ENCODE data around the gene MALSU1.
"Not testable (repeated sequence)": the region's sequence is repeated elsewhere in the genome, so short reads cannot be mapped to it uniquely, and the experiment has no call there.

The MALSU1 gene

GRCh38 chr7:23285657-23286646, 13.2 kb upstream of the MALSU1 start:
- no peak for DNase-seq (ENCODE audit: low read depth)

DNA sequence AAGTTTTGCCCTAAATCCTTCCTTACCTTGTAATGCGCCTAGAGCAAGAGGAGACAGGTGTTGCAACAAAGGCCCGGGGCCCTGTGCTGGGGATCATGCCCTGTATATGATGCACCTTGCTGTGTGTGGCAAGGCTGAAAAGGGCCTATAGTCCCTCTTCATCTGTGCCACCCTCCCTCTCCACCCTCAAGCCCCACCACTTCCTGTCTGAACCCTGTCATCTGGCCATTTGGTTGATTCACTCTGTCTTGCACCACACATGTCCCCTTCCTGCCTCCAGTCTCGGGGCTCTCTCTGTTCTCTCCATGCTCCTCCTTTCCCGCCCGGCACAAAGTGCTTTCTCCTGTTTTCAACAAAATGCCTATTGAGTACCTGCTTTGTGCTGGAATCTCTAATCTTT, 11.5 kb upstream of the MALSU1 start:
- no peak for DNase-seq (ENCODE audit: low read depth)

- DNase-seq (ENCODE audit: low read depth): no peak
Observed at GRCh38 chr7:23290993-23291392, 8.1 kb upstream of the MALSU1 start.

DNA sequence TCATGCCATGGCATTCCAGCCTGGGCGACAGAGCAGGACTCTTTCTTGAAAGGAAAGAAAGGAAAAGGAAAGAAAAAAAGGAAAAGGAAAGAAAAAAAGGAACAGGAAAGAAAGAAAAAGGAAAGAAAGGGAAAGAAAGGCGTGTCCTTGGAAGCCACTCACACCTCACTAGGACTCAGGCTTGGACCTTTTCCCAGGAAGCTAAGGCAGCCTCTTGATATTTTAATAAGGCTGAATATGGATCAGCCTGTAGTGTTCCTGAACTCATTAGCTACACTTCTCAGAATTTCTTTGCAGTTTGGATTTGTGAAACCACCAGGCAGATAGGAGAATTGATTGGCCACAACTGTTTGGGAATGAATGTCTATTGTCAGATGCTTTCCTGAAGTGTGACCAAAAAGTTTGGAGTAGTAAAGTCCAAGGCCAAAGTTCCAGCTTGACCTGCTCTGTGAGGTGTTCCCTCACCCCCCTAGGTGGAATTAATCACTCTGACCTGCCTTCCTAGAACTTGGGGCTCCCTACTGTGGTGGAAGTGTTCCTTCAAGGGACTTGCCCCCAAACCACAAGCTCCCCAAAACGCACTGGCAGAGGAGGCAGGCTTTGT, 7.1 kb upstream of the MALSU1 start:
- DNase-seq (ENCODE audit: low read depth): no peak

GRCh38 chr7:23292623-23293022, 6.5 kb upstream of the MALSU1 start:
- DNase-seq (ENCODE audit: low read depth): no peak

DNA sequence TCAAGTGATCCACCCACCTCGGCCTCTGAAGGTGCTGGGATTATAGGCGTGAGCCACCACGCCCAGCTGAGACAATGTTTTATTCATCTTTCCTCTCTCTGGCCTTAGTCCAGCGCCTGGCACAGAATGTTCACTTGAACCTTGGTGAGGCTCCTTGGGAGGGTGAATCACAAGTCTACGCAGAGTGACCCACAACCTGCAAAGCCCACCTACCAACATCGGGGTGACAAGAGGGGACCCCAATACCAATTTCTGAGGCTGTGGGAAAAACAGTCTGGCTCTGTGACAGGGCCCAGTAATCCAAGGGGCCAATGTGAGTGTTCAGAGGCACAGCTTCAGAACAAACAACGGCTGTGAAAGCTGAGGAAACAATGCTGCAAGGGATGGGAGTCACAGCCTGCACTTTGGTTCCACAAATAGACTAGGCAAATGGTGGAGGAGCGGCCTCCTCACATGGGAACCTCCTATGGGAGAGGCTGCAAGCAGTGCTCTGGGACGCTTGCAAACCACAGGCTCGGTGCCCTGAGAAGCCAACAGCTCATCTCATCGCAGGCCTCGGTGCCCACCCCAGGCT, 5.6 kb upstream of the MALSU1 start:
- no peak for DNase-seq (ENCODE audit: low read depth)

GRCh38 chr7:23294549-23295400, 4.4 kb upstream of the MALSU1 start:
- no peak for DNase-seq (ENCODE audit: low read depth)

DNA sequence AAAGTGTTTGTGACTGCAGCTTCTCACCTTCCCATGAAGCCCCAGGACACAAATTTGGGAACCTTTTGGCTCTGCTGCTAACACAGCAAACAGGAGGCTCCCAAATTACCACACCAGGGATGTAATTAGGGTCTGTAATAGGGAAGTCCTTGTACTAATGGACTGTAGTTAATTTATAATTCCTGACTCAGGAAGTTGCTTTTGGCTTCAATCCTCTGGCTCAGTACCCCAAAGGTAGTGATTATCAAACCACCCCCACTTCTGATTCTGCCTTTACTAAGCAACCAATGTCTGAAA, 3.8 kb upstream of the MALSU1 start:
- DNase-seq (ENCODE audit: low read depth): no peak

GRCh38 chr7:23298141-23298881, 828 bp upstream of the MALSU1 start:
- DNase-seq (ENCODE audit: low read depth): no peak

DNA sequence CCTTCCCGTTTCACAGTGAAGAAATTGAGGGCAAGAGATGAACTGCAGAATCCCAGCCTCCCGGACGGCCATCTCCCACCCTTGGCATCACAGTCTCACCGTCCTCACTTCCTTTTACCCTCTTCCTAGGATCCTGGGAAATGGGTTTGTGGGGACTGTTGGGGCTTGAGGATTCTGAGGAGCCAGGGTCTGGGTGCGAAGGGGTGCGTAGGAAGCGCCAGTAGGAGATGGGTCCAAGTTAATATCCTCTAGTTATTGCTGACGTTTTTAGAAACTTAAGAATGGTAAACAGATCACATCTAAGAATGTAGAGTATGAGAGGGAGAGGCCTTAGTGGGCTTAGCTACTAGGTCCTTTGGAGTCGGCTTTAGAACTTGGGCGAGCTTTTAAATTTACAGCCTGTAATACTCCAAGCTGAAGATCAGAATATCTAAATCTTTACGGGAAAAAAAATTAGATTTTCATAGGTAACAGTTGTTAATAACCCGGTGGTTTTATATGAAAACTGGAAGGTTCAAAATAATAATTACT, 696 bp downstream of the MALSU1 start:
- no peak for DNase-seq (ENCODE audit: low read depth)

DNA sequence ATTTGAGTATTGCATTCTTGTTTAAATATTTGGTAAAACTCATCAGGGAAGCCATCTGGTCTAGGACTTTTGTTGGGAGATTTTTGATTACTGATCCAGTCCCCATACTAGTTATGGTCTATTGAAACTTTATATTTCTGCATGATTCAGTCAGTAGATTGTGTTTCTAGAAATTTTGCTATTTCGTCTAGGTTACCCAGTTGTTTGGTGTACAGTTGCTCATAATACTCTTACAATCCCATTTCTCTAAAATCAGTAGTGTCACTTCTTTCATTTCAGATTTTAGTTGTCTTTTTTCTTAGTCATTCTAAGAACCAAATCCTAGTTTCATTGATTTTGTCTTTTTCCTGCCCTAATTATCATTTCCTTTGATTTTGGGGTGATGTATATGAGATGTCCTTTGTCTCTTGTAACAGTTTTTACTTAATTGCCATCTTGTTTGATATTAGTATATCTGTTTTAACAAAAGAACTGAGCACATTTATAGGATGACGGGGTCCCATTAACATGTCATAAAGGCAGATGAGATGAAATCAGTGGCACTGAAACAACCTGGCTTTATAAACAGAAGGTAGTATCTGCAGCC, 7.9 kb downstream of the MALSU1 start:
- DNase-seq (ENCODE audit: low read depth): no peak

GRCh38 chr7:23308754-23309153, 9.6 kb downstream of the MALSU1 start:
- no peak for DNase-seq (ENCODE audit: low read depth)

DNA sequence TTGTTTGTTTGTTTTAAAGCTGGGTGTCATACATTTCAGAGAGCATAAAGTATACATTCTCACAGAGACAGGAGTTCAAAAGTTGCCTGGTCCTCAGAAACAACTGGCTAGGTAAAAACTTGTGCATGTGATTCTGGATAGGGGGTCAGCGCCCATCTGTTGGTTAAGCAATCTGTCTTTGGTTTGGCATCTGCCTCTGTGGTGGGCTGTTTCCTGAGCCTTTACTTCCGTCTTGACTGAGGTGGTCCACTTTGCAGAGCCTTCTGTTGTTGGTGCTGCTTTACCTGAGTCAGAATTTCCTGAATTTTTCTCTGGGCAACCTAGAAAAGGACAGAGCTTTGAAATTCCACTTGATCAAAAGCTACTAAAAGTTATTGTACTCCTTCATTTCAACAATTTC, 13.0 kb downstream of the MALSU1 start:
- not testable (repeated sequence) for DNase-seq (ENCODE audit: low read depth)

DNA sequence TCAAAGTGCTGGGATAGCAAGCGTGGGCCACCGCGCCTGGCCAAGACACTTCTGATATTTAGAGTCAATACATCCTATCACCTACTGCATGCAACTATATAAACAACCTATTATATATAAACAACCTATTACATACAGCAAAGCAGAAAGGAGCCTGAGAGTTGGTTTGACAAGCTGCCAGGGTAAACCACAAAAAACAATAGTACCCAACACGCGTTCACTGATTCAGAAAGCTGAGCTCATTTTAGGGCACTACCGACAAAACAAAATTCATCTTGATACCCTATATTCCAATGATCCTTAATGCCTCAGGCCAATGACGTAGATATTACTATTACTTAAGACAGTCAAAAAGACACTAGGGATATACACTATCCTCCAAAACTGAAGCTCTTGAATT, 16.2 kb downstream of the MALSU1 start:
- no peak for DNase-seq (ENCODE audit: low read depth)

DNA sequence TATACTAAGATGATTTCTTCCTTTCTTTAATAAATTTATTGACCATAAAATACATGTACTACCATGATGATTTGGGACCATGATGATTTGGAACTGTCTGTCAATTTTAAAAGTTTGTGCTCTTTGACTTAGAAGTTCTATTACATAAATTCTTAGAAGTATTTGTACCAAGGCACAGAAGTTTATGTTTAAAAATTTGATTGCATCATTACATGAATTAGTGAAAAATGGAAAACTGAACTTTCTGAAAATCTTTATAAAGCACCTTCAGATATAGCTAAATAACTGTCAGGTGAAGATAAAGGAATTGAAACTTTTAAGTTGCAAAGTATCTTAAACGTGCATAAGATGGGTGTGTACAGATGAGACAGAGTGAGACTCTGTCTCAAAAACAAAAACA, 32.0 kb downstream of the MALSU1 start:
- no peak for DNase-seq (ENCODE audit: low read depth)

- no peak for DNase-seq (ENCODE audit: low read depth)
Observed at GRCh38 chr7:23332193-23332592, 33.1 kb downstream of the MALSU1 start.

DNA sequence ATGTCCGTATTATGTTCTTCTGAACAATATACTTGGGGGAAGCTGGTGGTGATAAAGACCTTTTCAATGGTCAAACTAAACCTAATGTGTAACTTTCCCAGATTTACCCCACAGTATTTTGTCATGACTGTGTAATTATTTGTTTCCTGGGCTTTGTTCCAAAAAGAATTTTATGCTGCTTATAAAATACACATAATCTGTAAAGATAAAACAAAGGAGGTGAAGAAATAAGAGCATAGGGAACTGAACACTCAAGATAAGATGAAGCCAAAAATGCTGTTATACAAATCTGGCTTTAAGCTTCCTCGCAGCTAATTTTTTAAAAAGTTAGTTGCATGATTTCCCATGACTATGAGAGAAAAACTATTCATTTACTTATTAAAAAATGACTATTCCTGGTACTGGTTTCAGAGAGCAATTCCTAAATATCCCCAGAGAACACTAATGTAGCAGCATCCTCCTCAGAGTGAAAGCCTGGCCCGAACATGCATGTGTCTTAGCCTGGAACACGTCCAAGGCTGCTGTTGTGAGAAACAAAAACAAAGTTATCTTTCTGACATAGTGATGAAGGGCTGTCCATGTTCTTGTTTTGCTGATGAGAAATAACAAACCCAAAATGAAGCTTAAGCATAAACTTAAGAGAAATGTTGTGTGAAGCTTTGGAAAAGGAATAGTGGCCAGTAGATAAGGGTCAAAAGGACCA, 33.9 kb downstream of the MALSU1 start:
- no peak for DNase-seq (ENCODE audit: low read depth)

DNA sequence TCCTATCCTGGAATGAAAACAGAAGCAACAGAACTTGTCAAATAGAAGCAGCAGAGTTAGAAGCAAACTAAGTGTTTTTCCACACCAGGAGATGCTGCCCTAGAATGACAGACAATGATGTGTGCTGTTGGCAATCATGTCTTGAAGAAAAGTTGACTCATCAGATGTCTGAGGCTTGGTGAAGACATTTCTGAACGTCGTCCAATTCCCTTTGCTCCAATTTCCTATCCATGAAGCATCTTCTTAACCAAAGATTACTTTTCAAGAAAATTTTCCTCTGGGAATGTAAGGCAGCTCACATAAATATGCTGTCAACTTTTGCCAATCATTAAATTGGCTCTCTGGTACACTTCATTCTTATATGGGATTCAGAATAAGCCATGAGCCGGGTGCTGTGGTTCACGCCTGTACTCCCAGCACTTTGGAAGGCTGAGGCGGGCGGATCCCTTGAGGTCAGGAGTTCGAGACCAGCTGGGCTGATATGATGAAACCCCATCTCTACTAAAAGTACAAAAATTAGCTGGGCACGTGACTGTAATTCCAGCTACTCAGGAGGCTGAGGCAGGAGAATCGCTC, 34.6 kb downstream of the MALSU1 start:
- no peak for DNase-seq (ENCODE audit: low read depth)

GRCh38 chr7:23334482-23335056, 35.4 kb downstream of the MALSU1 start:
- DNase-seq (ENCODE audit: low read depth): no peak

GRCh38 chr7:23335136-23335535, 36.0 kb downstream of the MALSU1 start:
- no peak for DNase-seq (ENCODE audit: low read depth)
